SK-N-SH treated with all-trans-retinoic acid at 6 μM for 48 hours (cell line): Measurements from ENCODE around the gene TNIK.

Source experiments
- ATAC-seq: fragments of 200-7000 bp; cut with Tn5 transposase; 3 replicates; pipeline ENCODE4 v1.9.1; 2020; ENCODE audit warnings: mild to moderate bottlenecking, moderate library complexity
- ARNTL ChIP-seq: fragments of 450-650 bp; formaldehyde crosslinking; IDR thresholded peaks from 2 replicates; pipeline ENCODE4 v1.5.0; 2020; ENCODE audit warnings: low read depth, mild to moderate bottlenecking, moderate library complexity, borderline replicate concordance
- BACH2 ChIP-seq: fragments of 250-450 bp; sonication (Bioruptor Pico); IDR thresholded peaks from 2 replicates; pipeline ENCODE4 v1.9.0; 2021; ENCODE audit warnings: mild to moderate bottlenecking, borderline replicate concordance
- CREB5 ChIP-seq: fragments of 250-450 bp; sonication (Bioruptor Pico); IDR thresholded peaks from 2 replicates; pipeline ENCODE4 v1.5.1; 2020; ENCODE audit warnings: low read depth, mild to moderate bottlenecking, moderate library complexity
- CSDC2 ChIP-seq: fragments of 250-450 bp; sonication (Bioruptor Pico); IDR thresholded peaks from 2 replicates; pipeline ENCODE4 v1.5.0; 2020; ENCODE audit warnings: mild to moderate bottlenecking, moderate library complexity
- ESRRG ChIP-seq: fragments of 250-450 bp; sonication (Bioruptor Pico); IDR thresholded peaks from 2 replicates; pipeline ENCODE4 v1.6.1; 2021; ENCODE audit warnings: mild to moderate bottlenecking
- GLIS3 ChIP-seq: fragments of 250-450 bp; sonication (Bioruptor Pico); IDR thresholded peaks from 2 replicates; pipeline ENCODE4 v1.5.0; 2020; ENCODE audit warnings: mild to moderate bottlenecking, moderate library complexity
- OSR1 ChIP-seq: fragments of 250-450 bp; sonication (Bioruptor Pico); IDR thresholded peaks from 2 replicates; pipeline ENCODE4 v1.8.0; 2022; ENCODE audit warnings: moderate library complexity, mild to moderate bottlenecking, inconsistent platforms
- POU6F1 ChIP-seq: fragments of 250-450 bp; sonication (Bioruptor Pico); IDR thresholded peaks from 2 replicates; pipeline ENCODE4 v1.8.0; 2021; ENCODE audit warnings: low read depth, mild to moderate bottlenecking, moderate library complexity, borderline replicate concordance
- PPARA ChIP-seq: fragments of 250-450 bp; sonication (Bioruptor Pico); IDR thresholded peaks from 2 replicates; pipeline ENCODE4 v1.5.0; 2020; ENCODE audit warnings: mild to moderate bottlenecking, borderline replicate concordance
- RARB ChIP-seq: fragments of 250-450 bp; sonication (Bioruptor Pico); IDR thresholded peaks from 2 replicates; pipeline ENCODE4 v1.8.0; 2021; ENCODE audit warnings: mild to moderate bottlenecking, moderate library complexity
- SNAI2 ChIP-seq: fragments of 250-450 bp; sonication (Bioruptor Pico); IDR thresholded peaks from 2 replicates; pipeline ENCODE4 v1.5.0; 2020; ENCODE audit warnings: mild to moderate bottlenecking, moderate library complexity
- TOX ChIP-seq: fragments of 250-450 bp; sonication (Bioruptor Pico); IDR thresholded peaks from 2 replicates; pipeline ENCODE4 v1.8.0; 2021; ENCODE audit warnings: mild to moderate bottlenecking, moderate library complexity, borderline replicate concordance
- ZC3H10 ChIP-seq: fragments of 250-450 bp; sonication (Bioruptor Pico); IDR thresholded peaks from 2 replicates; pipeline ENCODE4 v1.5.1; 2021; ENCODE audit warnings: mild to moderate bottlenecking, moderate library complexity
- ZFP3 ChIP-seq: fragments of 250-450 bp; sonication (Bioruptor Pico); IDR thresholded peaks from 2 replicates; pipeline ENCODE4 v1.5.0; 2020; ENCODE audit warnings: mild to moderate bottlenecking, moderate library complexity
- ZNF565 ChIP-seq: fragments of 450-650 bp; formaldehyde crosslinking; conservative IDR thresholded peaks from 2 replicates; pipeline ENCODE4 v1.5.0; 2020; ENCODE audit warnings: low read depth, mild to moderate bottlenecking, moderate library complexity
- ZNF70 ChIP-seq: fragments of 450-650 bp; formaldehyde crosslinking; IDR thresholded peaks from 2 replicates; pipeline ENCODE4 v1.5.0; 2020; ENCODE audit warnings: mild to moderate bottlenecking, moderate library complexity
- ZNF8 ChIP-seq: fragments of 450-650 bp; formaldehyde crosslinking; IDR thresholded peaks from 2 replicates; pipeline ENCODE4 v1.5.0; 2020; ENCODE audit warnings: mild to moderate bottlenecking, moderate library complexity
- TF ChIP-seq, protein P1 (sequence below): fragments of 250-450 bp; sonication (Bioruptor Pico); IDR thresholded peaks from 2 replicates; pipeline ENCODE4 v1.8.0; 2020; ENCODE audit warnings: mild to moderate bottlenecking, moderate library complexity, borderline replicate concordance
- TF ChIP-seq, protein P2 (sequence below): fragments of 250-450 bp; sonication (Bioruptor Pico); IDR thresholded peaks from 2 replicates; pipeline ENCODE4 v1.5.1; 2021; ENCODE audit warnings: mild to moderate bottlenecking, moderate library complexity
- TF ChIP-seq, protein P3 (sequence below): fragments of 250-450 bp; sonication (Bioruptor Pico); IDR thresholded peaks from 2 replicates; pipeline ENCODE4 v1.5.0; 2020; ENCODE audit warnings: mild to moderate bottlenecking, moderate library complexity

The TNIK gene

DNA sequence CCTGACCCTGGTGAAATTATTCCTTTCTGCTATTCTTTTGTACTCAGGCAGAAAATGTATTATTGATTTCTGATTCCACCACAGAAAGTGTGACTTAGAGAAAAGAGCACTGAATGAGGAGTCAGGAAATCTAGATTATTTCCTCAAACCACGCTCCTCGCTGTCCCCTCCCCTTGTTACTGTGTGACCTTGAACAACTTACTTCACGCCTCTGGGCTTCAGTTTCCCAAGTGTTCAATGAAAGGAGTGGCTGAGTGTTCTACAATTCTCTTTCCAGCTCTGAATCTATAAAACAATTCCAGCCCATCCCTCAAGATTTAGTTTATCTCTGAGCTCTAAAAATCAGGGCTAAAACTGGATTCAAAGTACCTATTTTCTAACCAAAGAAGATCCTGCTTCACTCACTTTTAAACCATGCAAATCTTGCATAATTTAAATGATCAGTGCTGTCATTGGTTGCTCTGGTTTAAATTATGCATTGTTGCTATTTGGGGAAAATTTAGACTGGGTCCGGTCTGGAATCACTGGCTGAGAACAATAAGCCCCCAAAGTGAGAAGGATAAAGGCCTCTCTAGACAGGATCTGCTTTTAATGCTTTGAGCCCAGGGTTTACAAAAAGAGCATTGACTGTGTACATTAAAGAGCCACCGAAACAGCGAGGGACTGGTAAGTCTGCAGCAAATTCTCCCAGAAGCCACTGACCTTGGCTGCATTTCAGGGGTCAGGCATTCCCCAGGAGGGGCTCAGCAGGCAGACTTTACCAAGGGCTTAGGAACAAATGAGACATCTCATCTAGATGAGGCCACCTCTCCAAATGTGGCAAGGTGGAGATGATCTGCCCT, 3.2 kb downstream of the TNIK start:
- TF ChIP-seq TOX (no peak), CREB5 (no peak), OSR1 (CRISPR knock-in tag) (no peak), ZC3H10 (CRISPR knock-in tag) (no peak), SNAI2 (CRISPR knock-in tag) (no peak), ZNF565 (CRISPR knock-in tag) (no peak), PPARA (CRISPR knock-in tag) (no peak), POU6F1 (CRISPR knock-in tag) (no peak), ZNF70 (CRISPR knock-in tag) (no peak), GLIS3 (CRISPR knock-in tag) (no peak)
- TF ChIP-seq, protein P1, sequence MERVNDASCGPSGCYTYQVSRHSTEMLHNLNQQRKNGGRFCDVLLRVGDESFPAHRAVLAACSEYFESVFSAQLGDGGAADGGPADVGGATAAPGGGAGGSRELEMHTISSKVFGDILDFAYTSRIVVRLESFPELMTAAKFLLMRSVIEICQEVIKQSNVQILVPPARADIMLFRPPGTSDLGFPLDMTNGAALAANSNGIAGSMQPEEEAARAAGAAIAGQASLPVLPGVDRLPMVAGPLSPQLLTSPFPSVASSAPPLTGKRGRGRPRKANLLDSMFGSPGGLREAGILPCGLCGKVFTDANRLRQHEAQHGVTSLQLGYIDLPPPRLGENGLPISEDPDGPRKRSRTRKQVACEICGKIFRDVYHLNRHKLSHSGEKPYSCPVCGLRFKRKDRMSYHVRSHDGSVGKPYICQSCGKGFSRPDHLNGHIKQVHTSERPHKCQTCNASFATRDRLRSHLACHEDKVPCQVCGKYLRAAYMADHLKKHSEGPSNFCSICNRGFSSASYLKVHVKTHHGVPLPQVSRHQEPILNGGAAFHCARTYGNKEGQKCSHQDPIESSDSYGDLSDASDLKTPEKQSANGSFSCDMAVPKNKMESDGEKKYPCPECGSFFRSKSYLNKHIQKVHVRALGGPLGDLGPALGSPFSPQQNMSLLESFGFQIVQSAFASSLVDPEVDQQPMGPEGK (CRISPR knock-in tag) = no peak
- ATAC-seq = no peak

- ATAC-seq = no peak
- TF ChIP-seq ZFP3 (CRISPR knock-in tag) (no peak), ARNTL (CRISPR knock-in tag) (no peak), TOX (no peak), ZNF70 (CRISPR knock-in tag) (no peak), RARB (no peak), OSR1 (CRISPR knock-in tag) (no peak), SNAI2 (CRISPR knock-in tag) (no peak), BACH2 (CRISPR knock-in tag) (no peak), CREB5 (no peak), GLIS3 (CRISPR knock-in tag) (no peak), ESRRG (CRISPR knock-in tag) (no peak)
- TF ChIP-seq, protein P2, sequence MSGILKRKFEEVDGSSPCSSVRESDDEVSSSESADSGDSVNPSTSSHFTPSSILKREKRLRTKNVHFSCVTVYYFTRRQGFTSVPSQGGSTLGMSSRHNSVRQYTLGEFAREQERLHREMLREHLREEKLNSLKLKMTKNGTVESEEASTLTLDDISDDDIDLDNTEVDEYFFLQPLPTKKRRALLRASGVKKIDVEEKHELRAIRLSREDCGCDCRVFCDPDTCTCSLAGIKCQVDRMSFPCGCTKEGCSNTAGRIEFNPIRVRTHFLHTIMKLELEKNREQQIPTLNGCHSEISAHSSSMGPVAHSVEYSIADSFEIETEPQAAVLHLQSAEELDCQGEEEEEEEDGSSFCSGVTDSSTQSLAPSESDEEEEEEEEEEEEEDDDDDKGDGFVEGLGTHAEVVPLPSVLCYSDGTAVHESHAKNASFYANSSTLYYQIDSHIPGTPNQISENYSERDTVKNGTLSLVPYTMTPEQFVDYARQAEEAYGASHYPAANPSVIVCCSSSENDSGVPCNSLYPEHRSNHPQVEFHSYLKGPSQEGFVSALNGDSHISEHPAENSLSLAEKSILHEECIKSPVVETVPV = no peak
Measured at GRCh38 chr3:171455603-171456550, 4.3 kb downstream of the TNIK start.

DNA sequence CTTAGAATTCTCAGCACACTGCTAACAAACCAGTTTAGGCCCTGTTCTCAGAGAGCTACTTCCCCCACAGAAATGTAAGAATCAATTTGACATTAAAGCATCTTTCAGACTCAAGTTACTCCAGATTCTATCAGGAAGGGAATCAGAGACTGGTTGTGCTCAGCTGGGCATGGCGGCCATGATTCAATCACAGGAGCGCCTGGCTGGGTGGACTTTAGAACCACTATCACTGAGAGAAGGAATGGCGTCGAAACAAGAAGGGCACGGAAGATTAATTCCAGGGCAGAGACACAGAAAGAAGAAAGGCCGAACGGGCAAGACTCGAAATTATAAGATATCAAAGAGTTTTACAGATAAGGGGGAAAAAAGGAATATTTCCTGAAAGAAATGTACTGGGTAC, 6.2 kb downstream of the TNIK start:
- ATAC-seq = no peak; the same call in 2 of the 3 replicates
- no peak for TF ChIP-seq ZFP3 (CRISPR knock-in tag)
- no peak for TF ChIP-seq POU6F1 (CRISPR knock-in tag)
- TF ChIP-seq CREB5 = no peak
- no peak for TF ChIP-seq RARB
- TF ChIP-seq ZNF8 (CRISPR knock-in tag) = no peak
- TF ChIP-seq SNAI2 (CRISPR knock-in tag) = no peak
- TF ChIP-seq ZNF70 (CRISPR knock-in tag) = no peak
- TF ChIP-seq, protein P3, sequence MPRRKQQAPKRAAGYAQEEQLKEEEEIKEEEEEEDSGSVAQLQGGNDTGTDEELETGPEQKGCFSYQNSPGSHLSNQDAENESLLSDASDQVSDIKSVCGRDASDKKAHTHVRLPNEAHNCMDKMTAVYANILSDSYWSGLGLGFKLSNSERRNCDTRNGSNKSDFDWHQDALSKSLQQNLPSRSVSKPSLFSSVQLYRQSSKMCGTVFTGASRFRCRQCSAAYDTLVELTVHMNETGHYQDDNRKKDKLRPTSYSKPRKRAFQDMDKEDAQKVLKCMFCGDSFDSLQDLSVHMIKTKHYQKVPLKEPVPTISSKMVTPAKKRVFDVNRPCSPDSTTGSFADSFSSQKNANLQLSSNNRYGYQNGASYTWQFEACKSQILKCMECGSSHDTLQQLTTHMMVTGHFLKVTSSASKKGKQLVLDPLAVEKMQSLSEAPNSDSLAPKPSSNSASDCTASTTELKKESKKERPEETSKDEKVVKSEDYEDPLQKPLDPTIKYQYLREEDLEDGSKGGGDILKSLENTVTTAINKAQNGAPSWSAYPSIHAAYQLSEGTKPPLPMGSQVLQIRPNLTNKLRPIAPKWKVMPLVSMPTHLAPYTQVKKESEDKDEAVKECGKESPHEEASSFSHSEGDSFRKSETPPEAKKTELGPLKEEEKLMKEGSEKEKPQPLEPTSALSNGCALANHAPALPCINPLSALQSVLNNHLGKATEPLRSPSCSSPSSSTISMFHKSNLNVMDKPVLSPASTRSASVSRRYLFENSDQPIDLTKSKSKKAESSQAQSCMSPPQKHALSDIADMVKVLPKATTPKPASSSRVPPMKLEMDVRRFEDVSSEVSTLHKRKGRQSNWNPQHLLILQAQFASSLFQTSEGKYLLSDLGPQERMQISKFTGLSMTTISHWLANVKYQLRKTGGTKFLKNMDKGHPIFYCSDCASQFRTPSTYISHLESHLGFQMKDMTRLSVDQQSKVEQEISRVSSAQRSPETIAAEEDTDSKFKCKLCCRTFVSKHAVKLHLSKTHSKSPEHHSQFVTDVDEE (CRISPR knock-in tag) = no peak
- no peak for TF ChIP-seq CSDC2 (CRISPR knock-in tag)
